ENCODE results near the gene RHOU.

Gene RHOU

GRCh38 chr1:228785366-228786330 is 50.4 kb downstream of the RHOU start:
- DNase-seq = no peak

- no peak for DNase-seq
Measured at GRCh38 chr1:228786361-228787129, 51.3 kb downstream of the RHOU start.

- no peak for DNase-seq
Measured at GRCh38 chr1:228791791-228792190, 56.5 kb downstream of the RHOU start.

GRCh38 chr1:228792601-228793000 is 57.3 kb downstream of the RHOU start:
- DNase-seq = no peak

- no peak for DNase-seq
Measured at GRCh38 chr1:228793032-228793431, 57.8 kb downstream of the RHOU start.

GRCh38 chr1:228794173-228794572 is 58.9 kb downstream of the RHOU start:
- peak; percentile 24 to 43 for DNase-seq

- DNase-seq = peak; percentile 46 to 62
Measured at GRCh38 chr1:228794810-228795209, 59.5 kb downstream of the RHOU start.

- DNase-seq = no peak
Measured at GRCh38 chr1:228795596-228795995, 60.3 kb downstream of the RHOU start.
